Brain pericyte (primary cell): Measurements from ENCODE around the gene KNG1.

ENCODE experiments used
- DNase-seq: peaks from one replicate; pipeline ENCODE4 v3.0.0-alpha.2; 2012; ENCODE audit warnings: low read depth, low spot score

KNG1 gene

DNA sequence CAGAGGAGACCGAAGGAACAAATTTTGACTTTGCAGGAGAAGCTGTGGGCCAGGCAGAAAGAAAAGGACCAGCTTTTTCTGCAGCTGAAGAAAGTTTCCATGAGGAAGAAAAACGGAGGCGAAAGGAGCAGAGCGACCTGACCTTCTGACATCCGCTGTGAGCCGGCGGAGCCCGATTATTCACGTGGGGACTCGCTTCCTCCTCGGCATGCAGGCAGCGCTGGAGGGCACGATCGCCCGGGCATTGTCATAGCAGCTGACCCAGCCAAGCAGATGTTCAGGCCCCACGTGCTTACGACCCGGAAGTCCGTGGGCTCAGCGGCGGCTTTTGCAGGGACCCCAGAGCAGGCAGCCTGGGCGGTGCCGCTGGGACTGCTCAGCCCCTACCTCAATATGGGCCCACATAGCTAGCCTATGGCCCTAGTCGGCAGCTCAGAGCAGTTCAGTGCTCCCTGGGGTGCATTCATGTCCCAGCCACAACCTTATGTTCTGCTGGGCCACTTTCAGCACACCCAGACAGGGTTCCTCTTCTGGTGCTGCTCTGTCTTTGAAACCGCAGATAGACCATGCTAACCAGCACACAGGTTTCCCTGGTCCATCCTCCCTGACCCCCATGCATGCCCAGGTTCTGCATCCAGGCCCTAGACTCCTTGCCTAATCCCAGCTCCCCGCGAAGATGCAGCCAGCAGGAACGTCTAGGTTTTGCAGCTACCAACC lies 55.7 kb downstream of the KNG1 start:
- no peak for DNase-seq

DNA sequence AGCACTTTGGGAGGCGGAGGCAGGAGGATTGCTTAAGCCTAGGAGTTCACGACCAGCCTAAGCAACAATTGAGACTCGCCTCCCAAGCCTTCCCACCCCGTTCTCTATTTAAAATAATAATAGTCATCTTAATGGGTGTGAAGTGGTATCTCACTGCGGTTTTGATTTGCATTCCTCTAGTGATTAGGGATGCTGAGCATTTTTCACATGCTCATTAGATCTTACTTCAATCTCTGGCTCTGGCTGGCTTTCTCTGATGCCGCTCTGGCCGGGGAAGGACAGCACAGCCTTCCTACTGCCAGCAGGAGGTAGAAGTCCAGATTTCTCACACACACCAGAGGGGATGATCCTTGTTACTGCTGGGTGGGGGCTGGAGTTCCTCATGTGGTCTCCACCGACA lies 58.8 kb downstream of the KNG1 start:
- DNase-seq = no peak

DNA sequence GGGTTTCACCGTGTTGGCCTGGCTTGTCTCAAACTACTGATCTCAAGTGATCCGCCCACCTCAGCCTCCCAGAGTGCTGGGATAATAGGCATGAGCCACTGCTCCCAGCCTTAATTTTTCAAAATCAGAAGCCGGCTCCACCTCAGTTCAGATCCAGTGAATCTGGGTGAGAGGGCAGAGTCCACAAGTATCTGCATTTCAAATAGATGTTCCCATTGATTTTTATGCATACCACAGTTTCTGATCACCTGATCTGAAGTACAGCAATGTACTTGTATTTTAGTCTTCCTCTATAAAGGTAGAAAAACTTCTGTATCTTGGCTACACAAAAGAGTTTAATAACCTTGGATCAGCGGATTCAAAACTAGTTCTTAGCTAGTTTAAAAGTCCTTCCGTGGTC lies 62.0 kb downstream of the KNG1 start:
- no peak for DNase-seq

DNA sequence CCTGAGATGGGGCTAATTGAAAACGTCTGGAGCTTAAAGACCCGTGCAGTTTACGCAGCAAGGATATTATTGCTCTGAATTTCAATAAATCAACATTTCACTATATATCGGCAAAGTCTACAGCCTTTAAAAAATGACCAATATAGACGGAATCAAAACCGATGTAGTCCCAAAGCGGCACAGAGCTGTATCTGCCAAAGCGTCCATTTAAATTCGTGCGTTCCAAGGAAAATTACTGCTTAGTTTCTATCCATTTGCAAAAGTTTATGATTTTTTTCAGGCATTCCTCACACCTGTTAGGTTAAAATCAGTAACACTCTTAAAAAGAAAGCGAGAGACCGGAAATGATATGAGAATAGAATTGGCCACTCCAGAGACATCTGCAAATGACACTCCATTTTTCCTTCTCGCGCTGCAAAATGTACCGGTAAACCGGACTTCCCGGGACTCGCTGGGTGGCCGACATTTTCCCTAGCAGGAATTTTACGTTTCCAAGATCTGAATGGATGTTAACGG lies 65.4 kb downstream of the KNG1 start:
- no peak for DNase-seq

DNA sequence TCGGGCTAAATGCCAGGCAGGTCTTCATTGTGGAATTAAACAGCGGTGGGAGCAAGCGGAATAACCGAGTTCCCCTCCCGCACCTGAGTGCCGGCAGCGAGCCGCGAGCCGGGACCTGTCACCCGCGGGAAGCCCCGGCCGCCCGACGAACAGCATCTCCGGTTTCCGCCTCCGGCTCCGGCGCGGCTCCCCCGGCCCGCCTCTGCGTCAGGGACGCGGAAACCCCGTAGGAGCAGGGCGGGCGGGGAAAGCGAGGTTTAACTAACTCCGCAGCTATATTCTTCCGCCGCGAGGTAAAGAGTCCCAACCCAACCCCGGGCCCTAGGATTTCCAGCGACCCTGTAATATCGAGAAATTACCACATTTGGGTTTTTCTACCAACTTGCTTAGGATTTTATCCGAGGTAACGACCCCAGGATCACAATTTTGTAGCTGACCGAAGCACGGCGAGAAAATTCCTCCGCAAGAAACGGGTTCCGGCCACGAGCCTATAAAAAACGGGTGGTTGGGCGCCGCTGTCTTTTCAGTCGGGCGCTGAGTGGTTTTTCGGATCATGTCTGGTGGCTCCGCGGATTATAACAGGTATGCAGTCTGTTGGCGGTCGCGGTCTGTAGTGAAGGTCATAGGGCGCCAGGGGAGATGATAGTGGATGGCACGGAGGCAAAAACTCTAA lies 66.0 kb downstream of the KNG1 start, which contains the start of gene EIF4A2:
TSS of gene EIF4A2 (plus strand) at position 520 of the 673 bp plus-strand sequence. CDS start at position 554, 34 bp downstream.
- DNase-seq = peak; percentile 59

DNA sequence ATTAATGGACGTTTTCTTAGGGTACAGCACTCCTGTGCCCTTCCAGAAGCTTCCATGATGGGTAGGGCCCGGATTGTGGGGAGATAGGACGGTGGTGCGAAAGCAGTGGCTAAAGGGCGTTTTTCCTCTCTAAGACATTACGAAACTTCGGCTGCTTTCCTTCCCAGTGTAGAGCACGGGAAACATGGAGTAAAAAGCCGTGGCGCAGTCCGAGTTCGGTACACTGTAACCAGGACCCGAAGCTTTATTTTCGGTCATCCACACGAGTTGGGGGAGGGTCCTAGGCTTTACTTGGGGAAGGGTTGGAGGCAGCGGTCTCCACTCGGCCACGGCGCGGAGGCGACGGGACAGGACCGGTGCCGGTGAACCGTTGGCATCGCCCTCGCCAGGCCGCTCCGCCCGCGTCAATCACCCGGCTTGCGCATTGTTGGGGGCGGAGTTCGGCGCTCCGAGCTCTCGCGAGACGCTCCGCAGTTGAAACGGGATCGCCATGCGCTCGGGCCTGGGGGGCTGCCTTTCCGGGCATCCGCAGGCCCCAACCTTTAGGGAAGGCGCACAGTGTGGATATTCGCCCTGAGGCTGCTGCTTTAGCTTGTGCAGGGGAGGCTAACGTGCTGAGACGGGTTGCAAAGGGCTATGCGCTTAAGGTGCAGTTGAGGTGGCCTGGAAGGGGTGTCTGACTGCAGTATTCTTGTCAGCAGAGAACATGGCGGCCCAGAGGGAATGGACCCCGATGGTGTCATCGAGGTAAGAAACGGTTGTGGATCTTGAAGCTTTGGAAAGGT lies 66.8 kb downstream of the KNG1 start:
- DNase-seq = no peak

DNA sequence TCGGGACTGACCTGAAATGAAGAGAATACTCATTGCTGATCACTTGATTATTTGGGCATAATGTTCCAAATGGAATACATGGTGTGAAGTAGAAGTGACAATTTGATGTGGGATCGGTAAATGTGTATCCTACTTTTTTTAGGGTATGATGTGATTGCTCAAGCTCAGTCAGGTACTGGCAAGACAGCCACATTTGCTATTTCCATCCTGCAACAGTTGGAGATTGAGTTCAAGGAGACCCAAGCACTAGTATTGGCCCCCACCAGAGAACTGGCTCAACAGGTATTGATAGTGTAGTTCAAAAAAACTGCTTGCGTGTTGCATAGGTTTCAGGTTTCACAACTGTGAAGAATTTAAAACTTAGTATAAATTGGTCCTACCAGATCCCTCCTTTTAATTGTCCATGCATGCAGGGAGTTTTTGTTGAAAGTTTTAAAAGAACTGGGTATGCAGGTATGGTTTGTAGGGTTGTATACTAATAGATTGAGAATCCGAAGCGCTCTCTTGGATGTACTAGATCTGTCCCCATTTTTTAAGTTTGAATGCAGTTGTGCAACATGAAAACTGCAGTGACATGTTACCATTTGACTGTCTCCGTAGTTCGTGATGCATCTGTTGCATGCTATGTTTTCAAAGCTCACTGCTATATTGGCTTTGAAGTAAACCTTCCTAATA lies 67.8 kb downstream of the KNG1 start:
- DNase-seq = no peak

DNA sequence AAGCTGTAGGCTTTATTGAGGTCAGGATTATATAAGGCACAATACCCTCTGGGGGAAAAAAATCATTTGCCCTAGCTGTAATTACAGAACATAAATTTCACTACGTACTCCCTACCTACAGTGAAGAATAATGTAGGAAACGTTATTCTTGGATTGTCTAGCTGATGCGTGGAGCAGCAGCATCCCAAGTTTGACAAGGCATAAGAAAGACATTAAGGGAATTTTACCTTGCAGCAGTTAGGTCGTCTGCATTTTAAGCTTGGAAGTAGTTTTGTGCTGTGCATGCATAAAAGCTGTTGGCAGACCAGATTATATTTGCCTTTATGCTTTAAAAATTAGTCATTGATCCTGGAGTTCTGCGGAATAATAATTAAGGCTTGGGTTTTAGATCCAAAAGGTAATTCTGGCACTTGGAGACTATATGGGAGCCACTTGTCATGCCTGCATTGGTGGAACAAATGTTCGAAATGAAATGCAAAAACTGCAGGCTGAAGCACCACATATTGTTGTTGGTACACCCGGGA lies 68.4 kb downstream of the KNG1 start:
- DNase-seq = no peak

DNA sequence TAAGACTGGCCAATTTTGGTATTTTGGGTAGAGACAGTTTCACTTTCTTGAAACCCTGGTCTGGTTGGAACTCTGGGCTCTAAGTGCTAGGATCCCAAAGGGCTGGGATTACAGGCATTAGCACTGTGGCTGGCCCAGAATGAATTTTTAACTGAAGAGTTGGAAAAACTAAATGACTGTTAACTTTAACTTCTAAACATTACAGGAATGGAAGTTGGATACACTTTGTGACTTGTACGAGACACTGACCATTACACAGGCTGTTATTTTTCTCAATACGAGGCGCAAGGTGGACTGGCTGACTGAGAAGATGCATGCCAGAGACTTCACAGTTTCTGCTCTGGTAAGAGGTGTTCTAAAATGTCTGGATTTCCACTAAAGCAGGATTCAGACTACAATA lies 69.8 kb downstream of the KNG1 start:
- no peak for DNase-seq

DNA sequence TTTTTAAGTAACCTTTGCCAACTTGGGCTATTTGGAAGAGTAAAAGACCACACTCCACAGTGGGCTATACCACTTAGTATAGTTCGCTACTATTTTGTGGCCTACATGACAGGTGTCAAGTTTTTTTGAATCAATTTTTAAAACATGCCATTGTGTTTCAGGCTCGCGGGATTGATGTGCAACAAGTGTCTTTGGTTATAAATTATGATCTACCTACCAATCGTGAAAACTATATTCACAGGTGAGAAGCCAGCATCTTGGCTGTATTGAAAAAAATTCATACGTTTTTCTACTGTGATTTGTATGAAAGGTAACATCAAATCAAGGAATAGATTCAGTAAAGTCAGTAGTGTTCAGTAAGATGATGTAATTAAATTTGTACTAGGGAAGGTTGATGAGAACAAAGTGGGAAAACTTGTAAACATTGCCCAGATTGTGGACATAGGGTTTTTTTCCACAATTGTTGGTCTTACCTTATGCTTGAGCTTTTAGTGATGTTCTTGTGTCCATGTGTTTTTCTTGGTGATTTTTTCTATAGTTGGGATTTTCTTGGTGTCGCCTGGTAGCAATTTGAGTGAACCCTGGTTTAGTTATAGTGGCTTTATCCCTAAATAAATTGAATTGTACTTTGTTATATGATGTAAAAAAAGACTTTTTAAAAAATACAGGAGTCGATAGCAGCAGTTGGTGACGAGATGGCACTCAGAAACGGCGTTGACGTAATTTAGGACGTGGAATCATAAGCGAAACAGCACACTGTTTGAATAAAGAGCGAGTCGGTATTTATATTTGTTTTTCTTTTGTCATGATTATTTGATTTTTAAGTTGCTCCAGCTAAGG lies 70.7 kb downstream of the KNG1 start:
- DNase-seq = no peak

DNA sequence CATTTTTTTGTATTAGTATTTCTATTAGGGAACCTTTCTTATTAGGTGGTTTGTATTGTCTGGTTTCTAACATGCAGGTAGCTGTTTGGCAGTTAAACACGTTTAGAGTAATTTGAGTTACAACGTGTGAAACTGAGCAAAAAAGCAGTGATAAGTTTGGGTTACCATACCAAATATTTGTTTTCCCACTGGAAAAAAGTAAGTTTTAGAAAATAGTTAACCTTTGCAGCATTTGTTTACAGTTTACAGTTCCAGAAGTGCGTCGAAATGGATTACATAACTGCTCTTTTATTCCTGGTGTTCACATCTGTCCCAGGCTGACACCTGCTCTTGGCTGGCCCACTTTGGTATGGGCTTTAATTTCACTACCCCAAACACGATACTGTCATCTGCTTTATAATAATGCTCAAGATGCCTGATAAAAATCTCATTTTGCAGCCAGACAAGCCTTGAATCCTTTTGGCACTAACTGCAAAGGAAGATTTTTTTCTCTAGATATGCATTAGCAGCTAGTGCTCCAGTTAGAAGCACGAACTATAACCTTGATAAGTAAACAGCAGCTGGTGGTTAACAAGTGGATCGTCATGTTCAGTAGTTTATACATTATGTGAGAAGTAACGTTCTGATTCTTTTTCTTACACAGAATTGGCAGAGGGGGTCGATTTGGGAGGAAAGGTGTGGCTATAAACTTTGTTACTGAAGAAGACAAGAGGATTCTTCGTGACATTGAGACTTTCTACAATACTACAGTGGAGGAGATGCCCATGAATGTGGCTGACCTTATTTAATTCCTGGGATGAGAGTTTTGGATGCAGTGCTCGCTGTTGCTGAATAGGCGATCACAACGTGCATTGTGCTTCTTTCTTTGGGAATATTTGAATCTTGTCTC lies 71.6 kb downstream of the KNG1 start:
- no peak for DNase-seq

DNA sequence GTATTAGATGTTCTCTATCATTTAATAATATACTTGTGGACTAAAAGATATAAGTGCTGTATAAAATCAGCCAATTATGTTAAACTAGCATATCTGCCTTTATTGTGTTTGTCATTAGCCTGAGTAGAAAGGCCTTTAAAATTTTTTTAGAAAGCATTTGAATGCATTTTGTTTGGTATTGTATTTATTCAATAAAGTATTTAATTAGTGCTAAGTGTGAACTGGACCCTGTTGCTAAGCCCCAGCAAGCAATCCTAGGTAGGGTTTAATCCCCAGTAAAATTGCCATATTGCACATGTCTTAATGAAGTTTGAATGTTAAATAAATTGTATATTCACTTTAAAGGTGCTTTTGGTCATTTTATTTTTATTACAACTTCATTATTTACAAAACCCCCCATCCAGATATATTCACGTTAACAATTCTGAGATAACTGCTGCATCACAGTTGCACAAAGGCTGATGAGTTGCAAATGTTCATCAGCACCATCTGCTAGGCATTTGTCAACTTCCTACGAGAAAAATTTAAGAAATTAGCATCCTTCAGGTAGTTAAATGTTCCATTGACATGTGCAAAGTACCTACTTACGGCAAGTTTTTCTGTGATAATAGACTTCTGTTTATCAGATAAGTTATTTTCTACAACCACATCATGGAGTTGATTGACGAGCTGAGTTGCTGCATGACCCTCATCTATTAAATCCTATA lies 72.5 kb downstream of the KNG1 start:
- no peak for DNase-seq

DNA sequence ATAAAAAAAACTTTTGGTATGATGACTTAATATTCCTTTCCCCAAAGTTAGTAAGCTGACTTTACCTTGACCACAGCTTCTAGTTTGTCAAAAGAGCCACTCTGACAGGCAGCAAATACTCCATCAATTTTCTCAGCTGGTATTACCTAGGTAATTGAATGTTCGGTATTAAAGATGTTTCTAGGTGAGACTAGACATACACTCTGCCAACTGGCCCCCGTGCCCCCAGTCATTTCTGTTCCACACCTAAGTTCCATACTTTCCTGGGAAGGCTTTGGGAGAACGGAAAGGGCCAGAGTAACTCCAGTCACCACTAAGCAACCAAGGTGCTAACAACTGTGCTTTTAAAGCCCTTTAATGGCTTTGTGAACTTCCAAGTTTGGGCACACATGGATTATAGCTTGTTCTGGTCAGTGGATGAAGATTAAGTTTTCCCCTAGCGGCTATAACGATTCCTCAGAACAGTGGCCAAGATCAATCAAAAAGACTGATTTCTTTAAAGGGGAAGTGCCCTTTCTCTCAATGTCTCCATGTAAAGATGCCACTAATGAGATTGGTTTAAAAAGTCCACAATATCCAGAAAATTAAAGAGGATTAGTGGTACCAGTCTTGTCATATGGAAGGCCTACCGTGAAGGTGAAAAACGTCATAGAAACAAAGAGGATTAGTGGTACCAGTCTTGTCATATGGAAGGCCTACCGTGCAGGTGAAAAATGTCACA lies 73.3 kb downstream of the KNG1 start:
- DNase-seq = no peak
